ENCODE results near the gene SLX9. TPM values are rescaled to one million over a fixed set of nuclear protein-coding genes. Genes with fewer than 3 reads are reported as not detected.
"Not testable (repeated sequence)": the region's sequence is repeated elsewhere in the genome, so short reads cannot be mapped to it uniquely, and the experiment has no call there.

Gene SLX9
- total RNA-seq, 1 experiment from 2014 or later = 80.1 TPM

- DNase-seq; H3K4me3 ChIP-seq (ENCODE audit: low read length); H3K9me3 ChIP-seq (ENCODE audit: low read length); H4K20me1 ChIP-seq (ENCODE audit: low read length); H3K9me2 ChIP-seq (replicated peaks; ENCODE audit: low read length); H3K27me3 ChIP-seq (ENCODE audit: low read length); CTCF ChIA-PET; ATAC-seq; H3K36me3 ChIP-seq (ENCODE audit: low read depth, low read length): not testable (repeated sequence)
- peak overlapping the region; percentile 76 for H3K27ac ChIP-seq (ENCODE audit: low read length)
- peak overlapping the region; percentile 42; the same call in 1 of the 2 replicates for H2AFZ ChIP-seq (ENCODE audit: low read length)
- BruUV-seq (replicated peaks) = TSS peak; percentile 29
- peaks cover 26% of the 10 kb centered on the region for H3K79me2 ChIP-seq (ENCODE audit: low read length)
- intact Hi-C loops (cut with micrococcal nuclease) = loop anchor here (5.0 kb wide), 1 partner anchor 35 kb away; no protein-coding TSS in a partner anchor
- peak overlapping the region; percentile 16 for H3K9ac ChIP-seq (ENCODE audit: low read length)
- peaks cover 10% of the 10 kb centered on the region for H3F3A ChIP-seq (ENCODE audit: low read length, unreplicated experiment)
- peaks cover 76% of the 10 kb centered on the region for H3K4me1 ChIP-seq (ENCODE audit: insufficient read depth, low read length)
- POLR2A ChIA-PET (ENCODE audit: unreplicated experiment) = interaction anchor here (0.5 kb wide), 1 partner anchor 14 kb away, joined by 18 read pairs; no protein-coding TSS in a partner anchor
- peak overlapping the region; percentile 50 for H3K4me2 ChIP-seq (ENCODE audit: low read length)
Measured at GRCh38 chr21:44912506-44913412, 27.1 kb upstream of the SLX9 start.

- BruUV-seq (replicated peaks) = no TSS peak
- H3K9me2 ChIP-seq (replicated peaks; ENCODE audit: low read length) = no peaks in the 10 kb centered on the region
- H3K9me3 ChIP-seq (ENCODE audit: low read length) = no peaks in the 10 kb centered on the region
- intact Hi-C loops (cut with micrococcal nuclease) = loop anchor here (5.0 kb wide), 1 partner anchor 36 kb away; no protein-coding TSS in a partner anchor
- peak overlapping the region; percentile 73 for H3K27ac ChIP-seq (ENCODE audit: low read length)
- ChIA-PET POLR2A (ENCODE audit: unreplicated experiment) (interaction anchor here (0.5 kb wide), 1 partner anchor 14 kb away, joined by 18 read pairs; no protein-coding TSS in a partner anchor), CTCF (no interaction called here)
- TF ChIP-seq EZH2 (IDR thresholded peaks at IDR 0.05; ENCODE audit: low read length, unreplicated experiment) (no peak), CTCF (conservative IDR thresholded peaks at IDR 0.05; ENCODE audit: low read depth, low read length) (no peak), EZH2phosphoT487 (IDR thresholded peaks at IDR 0.05; ENCODE audit: borderline replicate concordance, low read length) (no peak)
- H3K27me3 ChIP-seq (ENCODE audit: low read length) = no peaks in the 10 kb centered on the region
- H2AFZ ChIP-seq (ENCODE audit: low read length) = no peak overlapping the region
- no peaks in the 10 kb centered on the region for H3K36me3 ChIP-seq (ENCODE audit: low read depth, low read length)
- H3K4me1 ChIP-seq (ENCODE audit: insufficient read depth, low read length) = peaks cover 79% of the 10 kb centered on the region
- H3K9ac ChIP-seq (ENCODE audit: low read length) = no peak overlapping the region
- H3K4me3 ChIP-seq (ENCODE audit: low read length) = no peak overlapping the region
- peaks cover 28% of the 10 kb centered on the region for H3K79me2 ChIP-seq (ENCODE audit: low read length)
- ATAC-seq (no peak), DNase-seq (no peak)
- no peaks in the 10 kb centered on the region for H4K20me1 ChIP-seq (ENCODE audit: low read length)
- H3F3A ChIP-seq (ENCODE audit: low read length, unreplicated experiment) = peaks cover 10% of the 10 kb centered on the region
- peak overlapping the region; percentile 61; the same call in 1 of the 2 replicates for H3K4me2 ChIP-seq (ENCODE audit: low read length)
Measured at GRCh38 chr21:44913425-44914175, 26.2 kb upstream of the SLX9 start.

- Histone ChIP-seq H2AFZ (ENCODE audit: low read length) (peak overlapping the region; percentile 49; the same call in 1 of the 2 replicates), H3K27ac (ENCODE audit: low read length) (peak overlapping the region; percentile 73), H3K9me2 (replicated peaks; ENCODE audit: low read length) (no peaks in the 10 kb centered on the region), H3K36me3 (ENCODE audit: low read depth, low read length) (no peaks in the 10 kb centered on the region), H3K4me1 (ENCODE audit: insufficient read depth, low read length) (peaks cover 79% of the 10 kb centered on the region), H3K9me3 (ENCODE audit: low read length) (no peaks in the 10 kb centered on the region), H3K27me3 (ENCODE audit: low read length) (no peaks in the 10 kb centered on the region), H3F3A (ENCODE audit: low read length, unreplicated experiment) (peaks cover 10% of the 10 kb centered on the region), H3K9ac (ENCODE audit: low read length) (peak overlapping the region; percentile 42), H3K79me2 (ENCODE audit: low read length) (peaks cover 28% of the 10 kb centered on the region), H3K4me3 (ENCODE audit: low read length) (no peak overlapping the region), H4K20me1 (ENCODE audit: low read length) (no peaks in the 10 kb centered on the region), H3K4me2 (ENCODE audit: low read length) (peak overlapping the region; percentile 61)
- intact Hi-C loops (cut with micrococcal nuclease) = loop anchor here (5.0 kb wide), 1 partner anchor 37 kb away; no protein-coding TSS in a partner anchor
- DNase-seq (no peak), ATAC-seq (no peak)
- ChIA-PET POLR2A (ENCODE audit: unreplicated experiment) (interaction anchor here (0.9 kb wide), 1 partner anchor 13 kb away, joined by 3 read pairs; no protein-coding TSS in a partner anchor), CTCF (interaction anchor here (0.7 kb wide), 1 partner anchor 41 kb away, joined by 3 read pairs; no protein-coding TSS in a partner anchor)
- BruUV-seq (replicated peaks) = TSS peak; percentile 59
- TF ChIP-seq EZH2phosphoT487 (IDR thresholded peaks at IDR 0.05; ENCODE audit: borderline replicate concordance, low read length) (no peak), CTCF (conservative IDR thresholded peaks at IDR 0.05; ENCODE audit: low read depth, low read length) (no peak), EZH2 (IDR thresholded peaks at IDR 0.05; ENCODE audit: low read length, unreplicated experiment) (no peak)
Measured at GRCh38 chr21:44914176-44914874, 25.5 kb upstream of the SLX9 start.
